HUES64 (cell line): ENCODE measurements around the gene KLK4.

ENCODE experiments used
- H3K27ac ChIP-seq: 2 replicates; pipeline ENCODE4 v1.7.0; 2013; ENCODE audit warnings: low read depth, low read length, inconsistent platforms
- H3K27me3 ChIP-seq: 2 replicates; pipeline ENCODE4 v1.6.1; 2013; ENCODE audit warnings: mild to moderate bottlenecking, low read length; ENCODE audit not compliant: insufficient read depth
- H3K36me3 ChIP-seq: 2 replicates; pipeline ENCODE4 v1.6.1; 2013; ENCODE audit warnings: mild to moderate bottlenecking, low read length; ENCODE audit not compliant: insufficient read depth
- H3K4me1 ChIP-seq: 2 replicates; pipeline ENCODE4 v1.6.1; 2013; ENCODE audit warnings: mild to moderate bottlenecking, low read length, moderate library complexity; ENCODE audit not compliant: insufficient read depth
- H3K4me3 ChIP-seq: 2 replicates; pipeline ENCODE4 v1.5.1; 2013; ENCODE audit warnings: mild to moderate bottlenecking, low read length, moderate library complexity
- H3K9ac ChIP-seq: 2 replicates; pipeline ENCODE4 v1.6.1; 2013; ENCODE audit warnings: mild to moderate bottlenecking, low read depth, low read length
- H3K9me3 ChIP-seq: 2 replicates; pipeline ENCODE4 v1.6.1; 2013; ENCODE audit warnings: low read depth, low read length; ENCODE audit not compliant: insufficient read depth
- WGBS: fragments of 150-250, 120-280 bp; methylation state at CpG from one replicate; pipeline ENCODE4 v1.1.7; 2013; ENCODE audit warnings: missing lambda C conversion rate; 5-methylcytosine and 5-hydroxymethylcytosine counted together

KLK4 gene

GRCh38 chr19:50857366-50857765 lies 53.8 kb downstream of the KLK4 start:
- Histone ChIP-seq H3K9me3 (peaks cover 24% of the 10 kb centered on the region), H3K9ac (no peak overlapping the region), H3K27me3 (no peaks in the 10 kb centered on the region), H3K4me3 (no peak overlapping the region), H3K27ac (no peak overlapping the region), H3K4me1 (no peaks in the 10 kb centered on the region), H3K36me3 (no peaks in the 10 kb centered on the region)
- 84% methylated on average over 6 of the region's 6 CpGs for WGBS
